B cell (primary cell): ENCODE measurements around the gene IL5RA. TPM values are rescaled to one million over a fixed set of nuclear protein-coding genes. Genes with fewer than 3 reads are reported as not detected.

Experiments
- ATAC-seq: fragments of 200-7000 bp; cut with Tn5 transposase; one replicate; pipeline ENCODE4 v1.10.0; 2021; ENCODE audit warnings: low read depth, mild to moderate bottlenecking, moderate number of reproducible peaks, moderate library complexity
- CTCF ChIA-PET: fragments of 350-600 bp; sonication (Branson Sonifier 250); formaldehyde crosslinking; loops from one replicate; lab custom pipeline; 2021; ENCODE audit warnings: antibody characterized with exemption, inconsistent platforms; lab: Charles Lee
- POLR2A ChIA-PET: fragments of 350-600 bp; sonication (Branson Sonifier 250); formaldehyde crosslinking; loops from one replicate; lab custom pipeline; 2021; ENCODE audit warnings: antibody characterized with exemption; lab: Charles Lee
- DNase-seq: peaks from one replicate; pipeline ENCODE4 v3.0.0; 2013
- H2AFZ ChIP-seq: 2 replicates; pipeline ENCODE4 v1.6.1; 2012; ENCODE audit warnings: mild to moderate bottlenecking, low read depth, low read length; ENCODE audit not compliant: insufficient read depth, poor library complexity, severe bottlenecking
- H3K27ac ChIP-seq, 2 donors: 1 replicate in 1 of 2; 2 replicates in 1 of 2; pipeline ENCODE4 v1.5.1; 2012 to 2013; ENCODE audit warnings: low read length in 2 of 2, mild to moderate bottlenecking in 2 of 2, moderate library complexity in 1 of 2
- H3K27me3 ChIP-seq, 4 experiments: fragments of 200-600 bp in 1 of 4; sonication (generic) in 1 of 4; replicated peaks in 1 of 4; 1 replicate in 2 of 4; 2 replicates in 2 of 4; pipeline versions ENCODE4 v1.6.1 to v1.7.0; 2013 to 2016; ENCODE audit warnings: low read length in 3 of 4, mild to moderate bottlenecking in 2 of 4, mixed read lengths in 1 of 4, moderate library complexity in 1 of 4; ENCODE audit not compliant: insufficient read depth in 4 of 4, control insufficient read depth in 3 of 4; ENCODE audit errors: control extremely low read depth in 1 of 4
- H3K36me3 ChIP-seq, 2 experiments: replicated peaks in 1 of 2; 1 replicate in 1 of 2; 2 replicates in 1 of 2; pipeline versions ENCODE4 v1.6.1 to v1.7.1; 2013; ENCODE audit warnings: low read length in 1 of 2; ENCODE audit not compliant: insufficient read depth in 2 of 2, control insufficient read depth in 1 of 2; ENCODE audit errors: control extremely low read depth in 1 of 2, extremely low read depth in 1 of 2
- H3K4me1 ChIP-seq, 2 donors: fragments of 200-600 bp in 1 of 2; sonication (generic) in 1 of 2; 1 replicate in 1 of 2; 2 replicates in 1 of 2; pipeline versions ENCODE4 v1.5.1 to v1.6.1; 2013 to 2017; ENCODE audit warnings: low read length in 2 of 2; ENCODE audit not compliant: control insufficient read depth in 2 of 2, insufficient read depth in 2 of 2
- H3K4me2 ChIP-seq: replicated peaks from 2 replicates; pipeline ENCODE3; 2012; ENCODE audit warnings: mild to moderate bottlenecking, low read depth, low read length; ENCODE audit not compliant: poor library complexity, severe bottlenecking
- H3K4me3 ChIP-seq, 5 experiments: fragments of 200-600 bp in 1 of 5; sonication (generic) in 1 of 5; 1 replicate in 3 of 5; 2 replicates in 2 of 5; pipeline versions ENCODE4 v1.5.1 to v1.7.0; 2011 to 2016; ENCODE audit warnings: low read length in 4 of 5, mild to moderate bottlenecking in 4 of 5, low read depth in 2 of 5, control low read depth in 1 of 5, moderate library complexity in 1 of 5; ENCODE audit not compliant: insufficient read depth in 1 of 5; ENCODE audit errors: control extremely low read depth in 1 of 5, extremely low read depth in 1 of 5
- H3K79me2 ChIP-seq: fragments of 200-600 bp; sonication (generic); one replicate; pipeline ENCODE4 v1.6.0; 2016; ENCODE audit warnings: low read length; ENCODE audit not compliant: control insufficient read depth, insufficient read depth
- H3K9ac ChIP-seq: fragments of 200-600 bp; sonication (generic); 2 replicates; pipeline ENCODE4 v1.6.1; 2017; ENCODE audit warnings: mild to moderate bottlenecking, low read length, moderate library complexity
- H3K9me3 ChIP-seq, 3 donors: one replicate each; pipeline versions ENCODE4 v1.6.1 to v1.7.1; 2013; ENCODE audit warnings: low read length in 2 of 3; ENCODE audit not compliant: control insufficient read depth in 2 of 3, insufficient read depth in 1 of 3; ENCODE audit errors: control extremely low read depth in 1 of 3
- H4K20me1 ChIP-seq: 2 replicates; pipeline ENCODE4 v1.6.0; 2012; ENCODE audit warnings: mild to moderate bottlenecking, low read length; ENCODE audit not compliant: insufficient read depth, control insufficient read depth, poor library complexity, severe bottlenecking
- H3K27ac Mint-ChIP-seq: one replicate; pipeline ENCODE4 v1.8.0; 2021; ENCODE audit warnings: mixed read lengths
- H3K27me3 Mint-ChIP-seq: one replicate; pipeline ENCODE4 v1.8.0; 2021; ENCODE audit warnings: mixed read lengths
- H3K4me1 Mint-ChIP-seq: one replicate; pipeline ENCODE4 v1.8.0; 2021; ENCODE audit warnings: mixed read lengths
- H3K4me3 Mint-ChIP-seq: one replicate; pipeline ENCODE4 v1.8.0; 2021; ENCODE audit warnings: mixed read lengths
- H3K9me3 Mint-ChIP-seq: one replicate; pipeline ENCODE4 v1.8.0; 2022; ENCODE audit warnings: mixed read lengths; ENCODE audit not compliant: insufficient read depth
- EZH2 ChIP-seq: IDR thresholded peaks from 2 replicates; pipeline ENCODE4 v1.6.1; 2012; ENCODE audit warnings: borderline replicate concordance, low read depth, mild to moderate bottlenecking, moderate library complexity, low read length; ENCODE audit not compliant: insufficient read depth, poor library complexity, severe bottlenecking
- WGBS: methylation state at CpG from one replicate; pipeline ENCODE4 v1.1.5; 2013; ENCODE audit warnings: missing lambda C conversion rate; ENCODE audit not compliant: insufficient coverage; 5-methylcytosine and 5-hydroxymethylcytosine counted together
- intact Hi-C: fragments of 100-400 bp; cut with micrococcal nuclease; formaldehyde crosslinking; loops from one replicate; pipeline ENCODE4 v1.10.0; 2022
- polyA plus RNA-seq: library from polyadenylated mRNA; depleted of rRNA; stranded (reverse); fragments of >200 nt; gene quantifications from 2 replicates; pipeline ENCODE4 v1.2.3, GENCODE V29; 2012
- total RNA-seq, 2 donors: library from RNA; stranded (reverse); fragments of 120-200 nt in 1 of 2; gene quantifications; 1 replicate in 1 of 2; 2 replicates in 1 of 2; pipeline versions ENCODE4 v1.2.3 to v1.2.4, GENCODE V29; 2013 to 2022
- TF ChIP-seq, protein P1 (sequence below): fragments of 200-600 bp; IDR thresholded peaks from one replicate; pipeline ENCODE4 v1.8.0; 2022; ENCODE audit warnings: antibody characterized with exemption, mild to moderate bottlenecking

Gene IL5RA
- total and polyA plus RNA-seq, 2 donors (not counting 1 experiment from before 2014, with no cell fraction given), result 1.0 to 2.6 TPM

DNA sequence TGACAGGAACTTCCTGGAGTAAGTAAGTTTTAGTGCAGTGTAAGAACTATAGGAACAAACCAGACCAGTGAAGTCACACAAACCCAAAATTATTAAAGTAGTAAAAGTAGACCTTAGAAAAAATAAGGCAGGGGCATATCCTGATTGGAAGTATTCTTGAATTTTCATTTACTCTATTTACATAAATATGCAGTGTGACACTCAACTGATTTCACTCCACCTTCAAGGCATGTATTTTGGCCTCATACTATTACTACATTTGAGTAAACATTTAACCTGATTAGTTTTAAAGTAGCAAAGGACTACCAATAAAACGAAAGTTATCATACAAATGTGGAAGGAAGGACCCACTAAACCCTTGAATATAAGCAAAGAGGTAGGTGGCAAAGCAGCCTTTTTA lies 39.4 kb upstream of the IL5RA start:
- H3K4me1 Mint-ChIP-seq, result no peaks in the 10 kb centered on the region

DNA sequence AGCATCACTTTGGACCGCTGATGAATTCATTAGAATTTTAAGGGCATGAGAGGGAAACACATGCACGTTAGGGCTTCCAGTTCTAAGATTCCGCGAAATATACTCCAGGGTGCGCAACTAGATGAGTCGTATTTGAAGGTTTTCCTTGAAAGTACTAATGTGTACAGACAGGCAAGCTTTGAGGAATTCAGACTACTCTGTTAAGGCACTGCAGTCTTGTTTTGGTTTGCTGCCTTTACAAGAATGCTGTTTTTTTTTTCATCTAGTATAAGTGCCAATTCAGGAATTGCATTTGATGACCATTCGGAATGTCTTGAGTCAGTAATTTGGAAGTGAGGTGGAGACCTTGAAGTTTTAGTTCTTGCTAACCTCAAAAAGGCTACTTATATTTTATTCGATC lies 35.7 kb upstream of the IL5RA start:
- H3K4me3 Mint-ChIP-seq, result no peak overlapping the region
- TF ChIP-seq, protein P1, sequence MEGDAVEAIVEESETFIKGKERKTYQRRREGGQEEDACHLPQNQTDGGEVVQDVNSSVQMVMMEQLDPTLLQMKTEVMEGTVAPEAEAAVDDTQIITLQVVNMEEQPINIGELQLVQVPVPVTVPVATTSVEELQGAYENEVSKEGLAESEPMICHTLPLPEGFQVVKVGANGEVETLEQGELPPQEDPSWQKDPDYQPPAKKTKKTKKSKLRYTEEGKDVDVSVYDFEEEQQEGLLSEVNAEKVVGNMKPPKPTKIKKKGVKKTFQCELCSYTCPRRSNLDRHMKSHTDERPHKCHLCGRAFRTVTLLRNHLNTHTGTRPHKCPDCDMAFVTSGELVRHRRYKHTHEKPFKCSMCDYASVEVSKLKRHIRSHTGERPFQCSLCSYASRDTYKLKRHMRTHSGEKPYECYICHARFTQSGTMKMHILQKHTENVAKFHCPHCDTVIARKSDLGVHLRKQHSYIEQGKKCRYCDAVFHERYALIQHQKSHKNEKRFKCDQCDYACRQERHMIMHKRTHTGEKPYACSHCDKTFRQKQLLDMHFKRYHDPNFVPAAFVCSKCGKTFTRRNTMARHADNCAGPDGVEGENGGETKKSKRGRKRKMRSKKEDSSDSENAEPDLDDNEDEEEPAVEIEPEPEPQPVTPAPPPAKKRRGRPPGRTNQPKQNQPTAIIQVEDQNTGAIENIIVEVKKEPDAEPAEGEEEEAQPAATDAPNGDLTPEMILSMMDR, result no peak
- no peak for TF ChIP-seq EZH2
- Histone ChIP-seq H3K9ac (no peak overlapping the region), H3K79me2 (no peaks in the 10 kb centered on the region), H3K27me3 (no peaks in the 10 kb centered on the region), H3K9me3 (no peaks in the 10 kb centered on the region), H3K4me3 (no peak overlapping the region), H3K36me3 (peaks cover 50 to 76% of the 10 kb centered on the region in 2 experiments), H3K4me2 (no peak overlapping the region), H3K4me1 (no peaks in the 10 kb centered on the region), H2AFZ (no peak overlapping the region), H4K20me1 (no peaks in the 10 kb centered on the region), H3K27ac (no peak overlapping the region)
- H3K4me1 Mint-ChIP-seq, result no peaks in the 10 kb centered on the region
- DNase-seq, result no peak
- H3K9me3 Mint-ChIP-seq, result no peaks in the 10 kb centered on the region
- WGBS, result 100% methylated on average over 6 of the region's 8 CpGs
- ChIA-PET CTCF (interaction anchor here (0.6 kb wide), 1 partner anchor 71 kb away, joined by 4 read pairs; no protein-coding TSS in a partner anchor), POLR2A (no interaction called here)
- no peak for ATAC-seq
- intact Hi-C loops, result no loop called here
- H3K27me3 Mint-ChIP-seq, result no peaks in the 10 kb centered on the region
- peak overlapping the region; percentile 1 for H3K27ac Mint-ChIP-seq

More for the DNA sequence above, 39.4 kb upstream of the IL5RA start:
- TF ChIP-seq EZH2, result no peak
- TF ChIP-seq, protein P1, result no peak
- Histone ChIP-seq H3K27me3 (no peaks in the 10 kb centered on the region), H4K20me1 (no peaks in the 10 kb centered on the region), H3K4me1 (no peaks in the 10 kb centered on the region), H3K79me2 (no peaks in the 10 kb centered on the region), H3K4me3 (no peak overlapping the region), H3K36me3 (peaks cover 48 to 79% of the 10 kb centered on the region in 2 experiments), H2AFZ (no peak overlapping the region), H3K27ac (peak overlapping the region in 1 of 2 donors; percentile 32), H3K4me2 (no peak overlapping the region), H3K9ac (no peak overlapping the region), H3K9me3 (no peaks in the 10 kb centered on the region)
- peak overlapping the region; percentile 1 for H3K27ac Mint-ChIP-seq
- H3K9me3 Mint-ChIP-seq, result no peaks in the 10 kb centered on the region
- no CpG with 5 or more reads among the region's 1 CpG for WGBS
- H3K4me3 Mint-ChIP-seq, result no peak overlapping the region
- intact Hi-C loops, result no loop called here
- POLR2A ChIA-PET, result no interaction called here
- CTCF ChIA-PET, result no interaction called here
- DNase-seq (no peak), ATAC-seq (no peak)
- no peaks in the 10 kb centered on the region for H3K27me3 Mint-ChIP-seq
